ENCODE data around the gene RXRG. TPM values are rescaled to one million over a fixed set of nuclear protein-coding genes. Genes with fewer than 3 reads are reported as not detected.

The RXRG gene
- not detected for total RNA-seq

- ChIA-PET POLR2A (no interaction called here), CTCF (no interaction called here)
- no peaks in the 10 kb centered on the region for H3K4me1 Mint-ChIP-seq (ENCODE audit: low read depth)
- no peak within 1 kb of the TSS for H3K27ac Mint-ChIP-seq
- ATAC-seq (peak; percentile 55), DNase-seq (peak; percentile 31)
- no peak within 1 kb of the TSS for H3K4me3 Mint-ChIP-seq
- H3K27me3 Mint-ChIP-seq (ENCODE audit: low read depth): peaks cover 18% of the 10 kb centered on the region
- no peaks in the 10 kb centered on the region for H3K9me3 Mint-ChIP-seq (ENCODE audit: insufficient read depth)
- no peaks in the 10 kb centered on the region for H3K36me3 Mint-ChIP-seq (ENCODE audit: low read depth)
These were observed at the start of gene RXRG for GRCh38 chr1:165444897-165445370. TSS of gene RXRG (minus strand) at chr1:165445126. CDS start at chr1:165444893, 233 bp downstream.

GRCh38 chr1:165492845-165493373 is 48.0 kb upstream of the RXRG start:
- peaks cover 7% of the 10 kb centered on the region for H3K27me3 Mint-ChIP-seq (ENCODE audit: low read depth)
- no peaks in the 10 kb centered on the region for H3K4me1 Mint-ChIP-seq (ENCODE audit: low read depth)
- ATAC-seq: no peak
- H3K4me3 Mint-ChIP-seq: no peak overlapping the region
- H3K36me3 Mint-ChIP-seq (ENCODE audit: low read depth): no peaks in the 10 kb centered on the region
- ChIA-PET POLR2A (no interaction called here), CTCF (no interaction called here)
- no peak for DNase-seq
- no peaks in the 10 kb centered on the region for H3K9me3 Mint-ChIP-seq (ENCODE audit: insufficient read depth)
- H3K27ac Mint-ChIP-seq: no peak overlapping the region

DNA sequence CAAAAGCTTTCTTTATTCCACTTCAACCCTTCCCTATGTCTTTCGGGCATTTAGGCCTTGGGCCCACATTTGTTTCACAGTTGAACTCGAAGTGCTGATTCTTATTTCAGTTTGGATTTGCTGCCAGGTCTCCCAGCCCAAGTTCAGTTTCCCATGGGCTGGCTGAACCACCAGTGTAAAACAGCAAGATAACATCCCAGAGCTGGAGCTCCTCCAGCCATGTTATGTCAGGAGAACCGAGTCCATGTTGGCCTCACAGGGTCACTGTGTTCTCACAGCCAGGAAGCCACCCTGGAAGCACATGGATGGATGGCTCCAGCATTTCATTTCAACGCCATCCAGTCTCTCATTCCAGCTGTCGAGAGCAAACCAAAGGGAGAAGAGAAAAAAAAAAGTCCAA is 45.2 kb upstream of the RXRG start:
- no peak overlapping the region for H3K4me3 Mint-ChIP-seq
- H3K27me3 Mint-ChIP-seq (ENCODE audit: low read depth): peaks cover 7% of the 10 kb centered on the region
- no peak overlapping the region for H3K27ac Mint-ChIP-seq
- CTCF ChIA-PET: no interaction called here
- H3K36me3 Mint-ChIP-seq (ENCODE audit: low read depth): no peaks in the 10 kb centered on the region
- H3K9me3 Mint-ChIP-seq (ENCODE audit: insufficient read depth): no peaks in the 10 kb centered on the region
- ATAC-seq (no peak), DNase-seq (no peak)
- no peaks in the 10 kb centered on the region for H3K4me1 Mint-ChIP-seq (ENCODE audit: low read depth)
- POLR2A ChIA-PET: no interaction called here

- no peak overlapping the region for H3K4me3 Mint-ChIP-seq
- ChIA-PET CTCF (interaction anchor here (1.0 kb wide), 1 partner anchor 120 kb away, joined by 3 read pairs; no protein-coding TSS in a partner anchor), POLR2A (no interaction called here)
- peaks cover 4% of the 10 kb centered on the region for H3K4me1 Mint-ChIP-seq (ENCODE audit: low read depth)
- no peaks in the 10 kb centered on the region for H3K9me3 Mint-ChIP-seq (ENCODE audit: insufficient read depth)
- DNase-seq (no peak), ATAC-seq (no peak)
- H3K36me3 Mint-ChIP-seq (ENCODE audit: low read depth): no peaks in the 10 kb centered on the region
- H3K27me3 Mint-ChIP-seq (ENCODE audit: low read depth): peaks cover 7% of the 10 kb centered on the region
- H3K27ac Mint-ChIP-seq: no peak overlapping the region
These were observed 43.0 kb upstream of the RXRG start for GRCh38 chr1:165487921-165488320.

- ATAC-seq (no peak), DNase-seq (no peak)
- H3K9me3 Mint-ChIP-seq (ENCODE audit: insufficient read depth): no peaks in the 10 kb centered on the region
- H3K27me3 Mint-ChIP-seq (ENCODE audit: low read depth): peaks cover 3% of the 10 kb centered on the region
- no peak overlapping the region for H3K27ac Mint-ChIP-seq
- ChIA-PET POLR2A (no interaction called here), CTCF (no interaction called here)
- H3K4me3 Mint-ChIP-seq: no peak overlapping the region
- no peaks in the 10 kb centered on the region for H3K36me3 Mint-ChIP-seq (ENCODE audit: low read depth)
- peaks cover 11% of the 10 kb centered on the region for H3K4me1 Mint-ChIP-seq (ENCODE audit: low read depth)
These were observed 41.7 kb upstream of the RXRG start for GRCh38 chr1:165486663-165487062.

DNA sequence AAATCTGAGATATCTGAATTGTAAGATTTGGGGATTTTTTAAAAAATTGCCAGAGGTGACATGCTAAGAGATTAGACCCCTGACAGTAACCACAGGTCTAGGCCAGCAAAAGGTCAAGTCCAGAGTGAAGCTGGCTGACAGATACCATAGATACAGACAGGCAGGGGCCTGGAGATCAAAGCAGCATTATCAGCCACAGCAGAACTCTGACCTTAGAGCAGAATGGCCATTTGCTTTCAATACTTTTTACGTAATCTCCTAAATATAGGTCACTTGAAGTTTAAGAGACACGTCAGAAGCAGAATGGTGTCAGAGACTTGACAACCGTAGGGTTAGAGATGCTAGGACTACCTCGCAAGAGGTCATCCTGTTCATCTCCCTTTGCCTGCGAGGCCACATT is 40.8 kb upstream of the RXRG start:
- ATAC-seq: no peak
- peaks cover 3% of the 10 kb centered on the region for H3K27me3 Mint-ChIP-seq (ENCODE audit: low read depth)
- H3K9me3 Mint-ChIP-seq (ENCODE audit: insufficient read depth): no peaks in the 10 kb centered on the region
- no peak for DNase-seq
- ChIA-PET POLR2A (no interaction called here), CTCF (no interaction called here)
- no peak overlapping the region for H3K27ac Mint-ChIP-seq
- no peaks in the 10 kb centered on the region for H3K36me3 Mint-ChIP-seq (ENCODE audit: low read depth)
- peaks cover 11% of the 10 kb centered on the region for H3K4me1 Mint-ChIP-seq (ENCODE audit: low read depth)
- H3K4me3 Mint-ChIP-seq: no peak overlapping the region

DNA sequence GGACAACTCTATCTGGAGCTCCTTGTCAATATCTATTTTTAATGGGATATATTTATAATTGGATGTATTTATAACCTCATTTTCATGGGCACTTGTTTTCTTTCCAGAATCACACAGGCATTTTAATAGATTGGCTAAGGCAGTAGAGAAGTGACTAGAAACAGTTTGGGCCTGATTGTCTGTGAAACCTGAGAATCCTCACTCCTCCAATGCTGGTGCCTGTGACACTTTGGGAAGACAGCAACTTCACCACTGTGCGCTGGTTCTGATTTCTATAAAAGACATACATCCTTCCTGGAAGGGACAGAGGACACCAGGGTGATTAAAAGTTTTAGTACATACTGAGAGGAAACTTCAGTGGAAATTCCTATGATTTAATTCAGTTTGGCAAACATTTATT is 39.6 kb upstream of the RXRG start:
- Mint-ChIP-seq H3K4me3 (no peak overlapping the region), H3K9me3 (ENCODE audit: insufficient read depth) (no peaks in the 10 kb centered on the region), H3K27ac (no peak overlapping the region), H3K36me3 (ENCODE audit: low read depth) (no peaks in the 10 kb centered on the region), H3K27me3 (ENCODE audit: low read depth) (peaks cover 6% of the 10 kb centered on the region), H3K4me1 (ENCODE audit: low read depth) (peaks cover 11% of the 10 kb centered on the region)
- POLR2A ChIA-PET: no interaction called here
- ATAC-seq (no peak), DNase-seq (no peak)
- CTCF ChIA-PET: interaction anchor here (1.5 kb wide), 1 partner anchor 91 kb away, joined by 4 read pairs; no protein-coding TSS in a partner anchor

DNA sequence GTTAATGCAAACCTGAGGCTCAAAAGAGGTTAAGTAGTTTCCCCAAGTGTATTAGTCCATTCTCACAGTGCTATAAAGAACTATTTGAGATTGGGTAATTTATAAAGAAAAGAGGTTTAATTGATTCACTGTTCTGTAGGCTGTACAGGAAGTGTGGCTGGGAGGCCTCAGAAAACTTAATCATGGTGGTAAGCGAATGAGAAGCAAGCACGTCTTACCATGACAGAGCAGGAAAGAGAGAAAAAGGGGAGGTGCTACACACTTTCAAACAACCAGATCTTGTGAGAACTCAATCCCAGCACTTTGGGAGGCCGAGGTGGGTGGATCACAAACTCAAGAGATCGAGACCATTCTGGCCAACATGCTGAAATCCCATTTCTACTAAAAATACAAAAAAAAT is 38.5 kb upstream of the RXRG start:
- Mint-ChIP-seq H3K27me3 (ENCODE audit: low read depth) (peaks cover 6% of the 10 kb centered on the region), H3K4me1 (ENCODE audit: low read depth) (peaks cover 11% of the 10 kb centered on the region), H3K27ac (no peak overlapping the region), H3K36me3 (ENCODE audit: low read depth) (no peaks in the 10 kb centered on the region), H3K9me3 (ENCODE audit: insufficient read depth) (no peaks in the 10 kb centered on the region), H3K4me3 (no peak overlapping the region)
- no peak for ATAC-seq
- ChIA-PET CTCF (no interaction called here), POLR2A (no interaction called here)
- DNase-seq: no peak

- H3K4me1 Mint-ChIP-seq (ENCODE audit: low read depth): peaks cover 11% of the 10 kb centered on the region
- ATAC-seq (no peak), DNase-seq (no peak)
- no peak overlapping the region for H3K4me3 Mint-ChIP-seq
- CTCF ChIA-PET: no interaction called here
- H3K36me3 Mint-ChIP-seq (ENCODE audit: low read depth): no peaks in the 10 kb centered on the region
- no peaks in the 10 kb centered on the region for H3K9me3 Mint-ChIP-seq (ENCODE audit: insufficient read depth)
- POLR2A ChIA-PET: no interaction called here
- peaks cover 6% of the 10 kb centered on the region for H3K27me3 Mint-ChIP-seq (ENCODE audit: low read depth)
- H3K27ac Mint-ChIP-seq: no peak overlapping the region
These were observed 37.0 kb upstream of the RXRG start for GRCh38 chr1:165481820-165482532.

- ChIA-PET CTCF (no interaction called here), POLR2A (no interaction called here)
- H3K4me1 Mint-ChIP-seq (ENCODE audit: low read depth): peaks cover under 1% of the 10 kb centered on the region
These were observed 31.9 kb upstream of the RXRG start for GRCh38 chr1:165476776-165477175.

GRCh38 chr1:165474196-165474595 is 29.3 kb upstream of the RXRG start:
- Mint-ChIP-seq H3K27me3 (ENCODE audit: low read depth) (peaks cover 4% of the 10 kb centered on the region), H3K4me3 (no peak overlapping the region), H3K27ac (no peak overlapping the region), H3K9me3 (ENCODE audit: insufficient read depth) (no peaks in the 10 kb centered on the region), H3K36me3 (ENCODE audit: low read depth) (no peaks in the 10 kb centered on the region), H3K4me1 (ENCODE audit: low read depth) (no peaks in the 10 kb centered on the region)
- DNase-seq (no peak), ATAC-seq (no peak)
- POLR2A ChIA-PET: no interaction called here
- CTCF ChIA-PET: no interaction called here

More at GRCh38 chr1:165476776-165477175, 31.9 kb upstream of the RXRG start:
- no peaks in the 10 kb centered on the region for H3K36me3 Mint-ChIP-seq (ENCODE audit: low read depth)
- H3K27ac Mint-ChIP-seq: no peak overlapping the region
- H3K9me3 Mint-ChIP-seq (ENCODE audit: insufficient read depth): no peaks in the 10 kb centered on the region
- ATAC-seq (no peak), DNase-seq (no peak)
- peaks cover 5% of the 10 kb centered on the region for H3K27me3 Mint-ChIP-seq (ENCODE audit: low read depth)
- no peak overlapping the region for H3K4me3 Mint-ChIP-seq

GRCh38 chr1:165473081-165473480 is 28.2 kb upstream of the RXRG start:
- no peaks in the 10 kb centered on the region for H3K9me3 Mint-ChIP-seq (ENCODE audit: insufficient read depth)
- no peak overlapping the region for H3K27ac Mint-ChIP-seq
- ChIA-PET CTCF (no interaction called here), POLR2A (no interaction called here)
- ATAC-seq: no peak
- no peaks in the 10 kb centered on the region for H3K4me1 Mint-ChIP-seq (ENCODE audit: low read depth)
- H3K36me3 Mint-ChIP-seq (ENCODE audit: low read depth): no peaks in the 10 kb centered on the region
- DNase-seq: no peak
- peaks cover 7% of the 10 kb centered on the region for H3K27me3 Mint-ChIP-seq (ENCODE audit: low read depth)
- no peak overlapping the region for H3K4me3 Mint-ChIP-seq
